Breast epithelium (tissue), 3 donors: ENCODE data around the gene GPBP1L1.

Source experiments
- POLR2A ChIP-seq: fragments of 450-650 bp; IDR thresholded peaks from one replicate; pipeline ENCODE4 v1.6.1; 2016; ENCODE audit warnings: antibody characterized with exemption, mild to moderate bottlenecking, moderate library complexity
- POLR2AphosphoS5 ChIP-seq, 3 donors: sonication (generic); formaldehyde crosslinking; IDR thresholded peaks; one replicate each; pipeline ENCODE4 v1.6.1; 2017; ENCODE audit warnings: antibody characterized with exemption in 3 of 3
- TF ChIP-seq, protein P1 (sequence below), 3 donors: fragments of 450-650 bp; IDR thresholded peaks; one replicate each; pipeline ENCODE4 v1.5.1; 2016 to 2017; ENCODE audit warnings: antibody characterized with exemption in 3 of 3, mild to moderate bottlenecking in 3 of 3, moderate library complexity in 3 of 3

GRCh38 chr1:45644661-45645060, 41.7 kb downstream of the GPBP1L1 start:
- TF ChIP-seq, protein P1, sequence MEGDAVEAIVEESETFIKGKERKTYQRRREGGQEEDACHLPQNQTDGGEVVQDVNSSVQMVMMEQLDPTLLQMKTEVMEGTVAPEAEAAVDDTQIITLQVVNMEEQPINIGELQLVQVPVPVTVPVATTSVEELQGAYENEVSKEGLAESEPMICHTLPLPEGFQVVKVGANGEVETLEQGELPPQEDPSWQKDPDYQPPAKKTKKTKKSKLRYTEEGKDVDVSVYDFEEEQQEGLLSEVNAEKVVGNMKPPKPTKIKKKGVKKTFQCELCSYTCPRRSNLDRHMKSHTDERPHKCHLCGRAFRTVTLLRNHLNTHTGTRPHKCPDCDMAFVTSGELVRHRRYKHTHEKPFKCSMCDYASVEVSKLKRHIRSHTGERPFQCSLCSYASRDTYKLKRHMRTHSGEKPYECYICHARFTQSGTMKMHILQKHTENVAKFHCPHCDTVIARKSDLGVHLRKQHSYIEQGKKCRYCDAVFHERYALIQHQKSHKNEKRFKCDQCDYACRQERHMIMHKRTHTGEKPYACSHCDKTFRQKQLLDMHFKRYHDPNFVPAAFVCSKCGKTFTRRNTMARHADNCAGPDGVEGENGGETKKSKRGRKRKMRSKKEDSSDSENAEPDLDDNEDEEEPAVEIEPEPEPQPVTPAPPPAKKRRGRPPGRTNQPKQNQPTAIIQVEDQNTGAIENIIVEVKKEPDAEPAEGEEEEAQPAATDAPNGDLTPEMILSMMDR (IDR thresholded peaks at IDR 0.05): no peak
- TF ChIP-seq POLR2AphosphoS5 (IDR thresholded peaks at IDR 0.05) (no peak), POLR2A (no peak)
